8988T (cell line): ENCODE data around the gene SLC26A11.
"Not testable (repeated sequence)": the region's sequence is repeated elsewhere in the genome, so short reads cannot be mapped to it uniquely, and the experiment has no call there.

Experiments used
- DNase-seq: peaks from one replicate; pipeline ENCODE4 v3.0.0; 2011

The SLC26A11 gene

DNA sequence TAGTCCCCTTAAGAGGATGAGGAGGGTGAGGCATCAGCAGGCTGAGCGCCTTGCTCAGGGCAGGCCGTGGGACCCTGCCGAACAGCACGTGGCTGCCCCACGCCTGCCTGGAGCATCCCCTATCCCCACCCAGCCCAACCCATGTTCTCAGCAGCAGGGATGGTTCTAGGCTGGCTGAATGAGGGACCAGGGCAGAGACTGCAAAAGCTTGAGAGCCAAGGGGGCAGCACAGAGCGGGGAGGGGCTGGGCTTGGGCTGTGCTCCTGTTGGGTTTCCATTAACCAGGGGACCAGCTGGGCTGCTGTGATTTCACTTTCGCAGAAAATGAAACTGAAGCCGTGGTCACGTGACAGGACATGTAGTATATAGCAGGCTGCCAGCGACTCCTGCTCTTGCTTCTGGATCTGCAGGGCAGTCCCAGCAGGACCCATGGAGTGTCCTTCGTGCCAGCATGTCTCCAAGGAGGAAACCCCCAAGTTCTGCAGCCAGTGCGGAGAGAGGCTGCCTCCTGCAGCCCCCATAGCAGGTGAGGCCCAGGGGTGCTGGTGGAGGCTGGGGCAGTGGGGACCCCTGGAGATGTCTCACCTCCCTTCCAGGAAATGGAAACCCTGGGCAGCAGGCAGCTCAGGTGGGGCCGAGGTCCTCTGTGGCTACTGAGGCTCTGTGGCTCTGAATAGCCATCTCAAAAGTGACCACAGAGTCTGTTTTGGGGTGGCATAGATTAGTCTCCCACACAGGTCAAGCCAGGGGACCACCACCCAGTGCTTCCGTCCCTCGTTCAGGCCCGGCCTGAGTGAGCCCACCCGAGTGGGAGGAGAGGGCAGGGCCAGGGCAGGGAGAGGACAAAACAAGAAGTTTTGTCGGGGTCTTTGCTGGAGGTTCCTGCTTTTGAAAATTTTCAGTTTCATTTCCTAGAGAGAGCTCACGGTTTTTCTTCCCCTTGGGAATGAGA is 43.3 kb downstream of the SLC26A11 start:
- no peak for DNase-seq

- DNase-seq = no peak
Measured at GRCh38 chr17:80264205-80265075, 44.2 kb downstream of the SLC26A11 start.

GRCh38 chr17:80265205-80266068 is 45.2 kb downstream of the SLC26A11 start:
- DNase-seq = no peak

DNA sequence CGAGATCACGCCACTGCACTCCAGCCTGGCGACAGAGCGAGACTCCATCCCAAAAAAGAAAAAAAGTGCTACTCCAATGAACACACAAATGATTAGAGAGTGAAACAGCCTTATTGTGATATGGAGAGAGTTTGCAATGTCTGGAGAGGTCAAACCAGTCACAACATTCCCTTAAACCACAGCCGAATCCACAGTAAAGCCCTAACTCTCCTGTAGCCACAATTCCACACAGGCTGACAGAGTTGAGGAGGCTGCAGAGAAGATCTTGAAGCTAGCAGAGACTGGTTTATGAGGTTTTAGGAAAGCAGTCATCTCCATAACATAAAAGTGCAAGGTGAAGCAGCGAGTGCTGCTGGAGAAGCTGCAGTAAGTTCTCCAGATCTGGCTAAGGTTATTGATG is 47.2 kb downstream of the SLC26A11 start:
- DNase-seq = no peak

DNA sequence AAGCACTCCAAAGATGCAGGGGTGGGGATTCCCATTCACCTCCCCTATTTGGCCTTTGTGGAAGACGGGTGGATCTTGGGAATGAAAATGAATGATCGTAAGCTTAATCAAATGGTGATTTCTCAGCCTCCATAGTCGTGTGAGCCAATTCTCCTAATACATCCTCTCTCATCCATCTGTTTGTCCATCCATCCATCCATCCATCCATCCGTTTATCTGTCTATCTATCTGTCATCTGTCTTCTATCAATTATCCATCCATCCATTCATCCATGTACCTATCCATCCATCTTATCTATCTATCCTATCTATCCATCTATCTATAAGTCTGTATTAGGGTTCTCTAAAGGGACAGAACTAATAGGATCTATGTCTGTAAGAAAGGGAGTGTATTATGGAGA is 48.2 kb downstream of the SLC26A11 start:
- DNase-seq = no peak

DNA sequence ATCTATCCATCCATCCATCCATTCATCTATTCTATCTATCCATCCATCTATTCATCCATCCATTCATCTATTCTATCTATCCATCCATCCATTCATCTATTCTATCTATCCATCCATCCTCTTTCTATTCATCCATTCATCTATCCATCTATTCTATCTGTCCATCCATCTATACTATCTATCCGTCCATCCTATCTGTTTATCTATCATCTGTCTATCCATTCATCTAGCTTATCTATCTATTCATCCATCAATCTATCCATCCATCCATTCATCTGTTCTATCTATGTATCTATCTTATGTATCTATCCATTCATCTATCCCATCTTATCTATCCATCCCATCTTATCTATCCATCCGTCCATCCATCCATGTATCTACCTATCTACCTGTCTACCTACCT is 49.2 kb downstream of the SLC26A11 start:
- no peak for DNase-seq

DNA sequence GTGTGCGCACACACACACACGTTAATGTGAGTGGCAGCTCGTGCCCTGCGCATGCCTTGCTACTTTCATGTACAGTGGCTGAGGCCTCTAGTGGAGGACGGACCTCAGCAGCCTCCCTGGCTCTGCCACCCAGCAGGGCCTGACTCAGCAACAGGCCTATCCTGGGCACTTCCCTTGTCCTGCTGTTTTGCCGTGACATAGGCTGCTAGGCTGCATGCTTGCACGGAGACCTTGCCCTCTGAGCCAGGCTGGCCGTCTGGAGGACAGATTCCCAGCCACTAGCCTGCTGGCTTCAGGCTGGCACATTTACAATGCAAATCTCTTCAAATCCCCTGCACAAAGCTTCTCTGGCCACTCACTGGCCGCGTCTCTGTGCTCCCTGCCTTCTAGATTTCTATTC is 49.9 kb downstream of the SLC26A11 start:
- DNase-seq = no peak

GRCh38 chr17:80270836-80271235 is 50.6 kb downstream of the SLC26A11 start:
- peak; percentile 53 for DNase-seq

- no peak for DNase-seq
Measured at GRCh38 chr17:80272366-80272765, 52.1 kb downstream of the SLC26A11 start.

DNA sequence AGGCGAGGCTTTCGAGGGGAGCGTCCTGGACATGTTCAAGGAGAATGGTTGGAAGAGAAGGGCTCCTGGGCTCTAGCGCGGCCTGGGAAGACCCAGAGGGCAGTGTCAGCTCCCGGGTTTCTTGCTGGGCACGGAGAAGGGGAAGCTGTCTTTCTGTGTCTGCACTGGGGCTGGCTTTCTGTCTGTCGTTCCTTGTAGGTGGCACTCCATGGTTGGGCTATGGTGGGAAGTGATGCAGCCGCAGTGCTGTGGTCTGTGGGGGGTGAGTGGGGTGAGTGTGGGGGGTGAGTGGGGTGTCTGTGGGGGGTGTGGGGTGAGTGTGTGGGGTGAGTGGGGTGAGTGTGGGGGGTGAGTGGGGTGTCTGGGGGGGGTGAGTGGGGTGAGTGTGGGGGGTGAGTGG is 54.1 kb downstream of the SLC26A11 start:
- DNase-seq = no peak

DNA sequence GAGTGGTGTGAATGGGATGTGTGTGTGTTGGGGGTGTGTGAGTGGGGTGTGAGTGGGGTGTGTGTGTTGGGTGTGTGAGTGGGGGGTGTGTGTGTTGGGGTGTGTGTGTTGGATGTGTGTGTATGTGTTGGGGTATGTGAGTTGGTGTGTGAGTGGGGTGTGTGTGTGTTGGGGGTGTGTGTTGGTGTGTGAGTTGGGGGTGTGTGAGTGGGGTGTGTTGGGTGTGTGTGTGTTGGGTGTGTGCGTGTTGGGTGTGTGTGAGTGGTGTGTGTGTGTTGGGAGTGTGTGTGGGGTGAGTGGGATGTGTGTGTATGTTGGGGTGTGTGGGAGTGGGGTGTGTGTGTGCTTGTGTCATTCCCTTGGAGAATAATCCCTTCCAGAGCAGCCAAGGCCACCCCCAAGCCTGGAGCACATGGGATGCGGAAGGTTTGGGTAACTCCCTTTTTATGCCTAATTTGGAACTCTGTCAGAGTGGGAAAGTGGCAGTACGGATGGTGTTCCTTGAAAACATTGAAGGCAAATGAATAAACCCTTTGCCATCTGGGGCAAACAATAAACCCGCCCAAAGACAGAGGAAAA is 54.7 kb downstream of the SLC26A11 start:
- DNase-seq = no peak

DNA sequence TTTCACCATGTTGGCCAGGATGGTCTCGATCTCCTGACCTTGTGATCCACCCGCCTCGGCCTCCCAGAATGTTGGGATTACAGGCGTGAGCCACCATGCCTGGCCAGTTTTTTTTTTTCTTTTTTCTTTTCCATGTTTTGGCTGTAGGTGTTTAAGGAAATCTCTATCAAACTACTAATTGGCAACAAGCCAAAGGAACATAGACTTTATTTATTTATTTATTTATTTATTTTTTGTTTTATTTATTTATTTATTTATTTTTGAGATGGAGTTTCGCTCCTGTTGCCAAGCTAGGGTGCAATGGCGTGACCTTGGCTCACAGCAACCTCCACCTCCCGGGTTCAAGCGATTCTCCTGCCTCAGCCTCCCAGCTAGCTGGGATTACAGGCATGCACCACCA is 55.6 kb downstream of the SLC26A11 start:
- not testable (repeated sequence) for DNase-seq

- DNase-seq = no peak
Measured at GRCh38 chr17:80277751-80278671, 57.8 kb downstream of the SLC26A11 start.

- DNase-seq = no peak
Measured at GRCh38 chr17:80279895-80280294, 59.7 kb downstream of the SLC26A11 start.

- DNase-seq = no peak
Measured at GRCh38 chr17:80281516-80281915, 61.3 kb downstream of the SLC26A11 start.

DNA sequence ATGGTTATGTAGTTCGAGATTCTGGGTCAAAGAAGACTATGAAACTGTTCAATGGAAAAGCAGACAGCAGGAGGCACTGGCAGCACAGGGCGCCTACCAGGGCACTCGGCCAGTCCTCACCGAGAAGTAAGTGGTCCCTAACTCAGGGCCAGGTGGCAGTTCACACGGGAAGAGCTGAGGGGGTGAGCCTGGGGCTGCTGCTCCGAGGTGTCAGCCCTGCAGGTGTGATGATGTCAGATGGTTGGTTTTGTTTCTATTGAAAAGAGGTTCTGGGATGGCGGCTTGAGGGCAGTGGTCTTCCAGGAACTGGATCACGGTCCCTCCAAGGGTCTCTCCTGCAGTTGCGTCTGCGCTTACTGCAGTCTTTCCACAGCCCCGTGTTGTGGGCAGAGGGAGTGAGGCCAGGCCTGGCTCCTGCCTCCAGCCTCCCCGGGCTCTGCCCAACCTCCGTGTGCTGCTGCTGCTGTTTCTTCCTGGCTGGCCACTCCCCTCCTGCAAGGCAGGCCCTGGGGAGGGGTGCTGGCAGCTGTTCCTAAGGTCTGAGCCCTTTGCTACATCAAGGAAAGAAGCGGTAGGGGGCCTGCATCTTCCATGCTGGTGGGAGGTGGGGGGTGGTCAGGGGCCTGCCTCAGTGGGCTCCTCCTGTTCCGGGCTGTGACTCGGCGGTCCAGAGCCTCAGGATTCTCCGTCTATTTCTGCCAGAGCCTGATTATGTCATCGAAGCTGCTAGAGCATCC is 63.1 kb downstream of the SLC26A11 start:
- DNase-seq = no peak

- DNase-seq = no peak
Measured at GRCh38 chr17:80284631-80285030, 64.4 kb downstream of the SLC26A11 start.

- DNase-seq = no peak
Measured at GRCh38 chr17:80285237-80285920, 65.2 kb downstream of the SLC26A11 start.

DNA sequence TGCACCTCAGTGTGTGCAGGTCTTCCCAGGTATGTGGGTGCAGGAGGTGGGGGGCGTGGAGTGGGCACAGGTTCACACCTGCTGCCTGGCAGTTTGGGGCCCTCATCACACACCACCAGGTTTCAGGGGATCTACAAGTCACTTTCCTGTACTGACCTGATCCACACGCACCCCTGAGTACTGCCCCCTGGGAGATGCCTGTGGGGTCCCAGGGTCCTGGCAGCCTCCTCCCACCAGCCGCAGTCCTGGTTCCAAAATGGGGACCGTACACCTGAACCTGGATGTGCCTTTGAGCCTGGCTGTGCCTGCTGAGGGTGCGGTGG is 66.4 kb downstream of the SLC26A11 start:
- no peak for DNase-seq

DNA sequence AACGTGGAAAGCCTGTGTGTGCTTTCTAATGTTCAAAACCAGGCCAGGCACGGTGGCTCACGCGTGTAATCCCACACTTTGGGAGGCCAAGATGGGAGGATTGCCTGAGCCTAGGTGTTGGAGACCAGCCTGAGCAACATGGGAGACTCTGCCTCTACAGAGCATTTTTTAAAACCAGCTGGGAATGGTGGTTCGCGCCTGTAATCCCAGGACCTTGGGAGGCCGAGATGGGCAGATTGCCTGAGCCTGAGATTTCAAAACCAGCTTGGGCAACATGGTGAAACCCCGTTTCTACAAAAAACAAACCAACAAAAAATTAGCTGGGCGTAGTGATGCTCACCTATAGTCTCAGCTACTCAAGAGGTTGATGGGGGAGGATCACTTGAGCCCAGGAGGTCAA is 66.8 kb downstream of the SLC26A11 start:
- no peak for DNase-seq
